B cell (primary cell): ENCODE data around the gene MMP14. TPM values are rescaled to one million over a fixed set of nuclear protein-coding genes. Genes with fewer than 3 reads are reported as not detected.

Source experiments
- ATAC-seq: fragments of 200-7000 bp; cut with Tn5 transposase; one replicate; pipeline ENCODE4 v1.10.0; 2021; ENCODE audit warnings: low read depth, mild to moderate bottlenecking, moderate number of reproducible peaks, moderate library complexity
- CTCF ChIA-PET: fragments of 350-600 bp; sonication (Branson Sonifier 250); formaldehyde crosslinking; loops from one replicate; lab custom pipeline; 2021; ENCODE audit warnings: antibody characterized with exemption, inconsistent platforms; lab: Charles Lee
- POLR2A ChIA-PET: fragments of 350-600 bp; sonication (Branson Sonifier 250); formaldehyde crosslinking; loops from one replicate; lab custom pipeline; 2021; ENCODE audit warnings: antibody characterized with exemption; lab: Charles Lee
- DNase-seq: peaks from one replicate; pipeline ENCODE4 v3.0.0; 2013
- H2AFZ ChIP-seq: 2 replicates; pipeline ENCODE4 v1.6.1; 2012; ENCODE audit warnings: mild to moderate bottlenecking, low read depth, low read length; ENCODE audit not compliant: insufficient read depth, poor library complexity, severe bottlenecking
- H3K27ac ChIP-seq, 2 donors: 1 replicate in 1 of 2; 2 replicates in 1 of 2; pipeline ENCODE4 v1.5.1; 2012 to 2013; ENCODE audit warnings: low read length in 2 of 2, mild to moderate bottlenecking in 2 of 2, moderate library complexity in 1 of 2
- H3K27me3 ChIP-seq, 4 experiments: fragments of 200-600 bp in 1 of 4; sonication (generic) in 1 of 4; replicated peaks in 1 of 4; 1 replicate in 2 of 4; 2 replicates in 2 of 4; pipeline versions ENCODE4 v1.6.1 to v1.7.0; 2013 to 2016; ENCODE audit warnings: low read length in 3 of 4, mild to moderate bottlenecking in 2 of 4, mixed read lengths in 1 of 4, moderate library complexity in 1 of 4; ENCODE audit not compliant: insufficient read depth in 4 of 4, control insufficient read depth in 3 of 4; ENCODE audit errors: control extremely low read depth in 1 of 4
- H3K36me3 ChIP-seq, 2 experiments: replicated peaks in 1 of 2; 1 replicate in 1 of 2; 2 replicates in 1 of 2; pipeline versions ENCODE4 v1.6.1 to v1.7.1; 2013; ENCODE audit warnings: low read length in 1 of 2; ENCODE audit not compliant: insufficient read depth in 2 of 2, control insufficient read depth in 1 of 2; ENCODE audit errors: control extremely low read depth in 1 of 2, extremely low read depth in 1 of 2
- H3K4me1 ChIP-seq, 2 donors: fragments of 200-600 bp in 1 of 2; sonication (generic) in 1 of 2; 1 replicate in 1 of 2; 2 replicates in 1 of 2; pipeline versions ENCODE4 v1.5.1 to v1.6.1; 2013 to 2017; ENCODE audit warnings: low read length in 2 of 2; ENCODE audit not compliant: control insufficient read depth in 2 of 2, insufficient read depth in 2 of 2
- H3K4me2 ChIP-seq: replicated peaks from 2 replicates; pipeline ENCODE3; 2012; ENCODE audit warnings: mild to moderate bottlenecking, low read depth, low read length; ENCODE audit not compliant: poor library complexity, severe bottlenecking
- H3K4me3 ChIP-seq, 5 experiments: fragments of 200-600 bp in 1 of 5; sonication (generic) in 1 of 5; 1 replicate in 3 of 5; 2 replicates in 2 of 5; pipeline versions ENCODE4 v1.5.1 to v1.7.0; 2011 to 2016; ENCODE audit warnings: low read length in 4 of 5, mild to moderate bottlenecking in 4 of 5, low read depth in 2 of 5, control low read depth in 1 of 5, moderate library complexity in 1 of 5; ENCODE audit not compliant: insufficient read depth in 1 of 5; ENCODE audit errors: control extremely low read depth in 1 of 5, extremely low read depth in 1 of 5
- H3K79me2 ChIP-seq: fragments of 200-600 bp; sonication (generic); one replicate; pipeline ENCODE4 v1.6.0; 2016; ENCODE audit warnings: low read length; ENCODE audit not compliant: control insufficient read depth, insufficient read depth
- H3K9ac ChIP-seq: fragments of 200-600 bp; sonication (generic); 2 replicates; pipeline ENCODE4 v1.6.1; 2017; ENCODE audit warnings: mild to moderate bottlenecking, low read length, moderate library complexity
- H3K9me3 ChIP-seq, 3 donors: one replicate each; pipeline versions ENCODE4 v1.6.1 to v1.7.1; 2013; ENCODE audit warnings: low read length in 2 of 3; ENCODE audit not compliant: control insufficient read depth in 2 of 3, insufficient read depth in 1 of 3; ENCODE audit errors: control extremely low read depth in 1 of 3
- H4K20me1 ChIP-seq: 2 replicates; pipeline ENCODE4 v1.6.0; 2012; ENCODE audit warnings: mild to moderate bottlenecking, low read length; ENCODE audit not compliant: insufficient read depth, control insufficient read depth, poor library complexity, severe bottlenecking
- H3K27ac Mint-ChIP-seq: one replicate; pipeline ENCODE4 v1.8.0; 2021; ENCODE audit warnings: mixed read lengths
- H3K27me3 Mint-ChIP-seq: one replicate; pipeline ENCODE4 v1.8.0; 2021; ENCODE audit warnings: mixed read lengths
- H3K4me1 Mint-ChIP-seq: one replicate; pipeline ENCODE4 v1.8.0; 2021; ENCODE audit warnings: mixed read lengths
- H3K4me3 Mint-ChIP-seq: one replicate; pipeline ENCODE4 v1.8.0; 2021; ENCODE audit warnings: mixed read lengths
- H3K9me3 Mint-ChIP-seq: one replicate; pipeline ENCODE4 v1.8.0; 2022; ENCODE audit warnings: mixed read lengths; ENCODE audit not compliant: insufficient read depth
- CTCF ChIP-seq: fragments of 200-600 bp; IDR thresholded peaks from one replicate; pipeline ENCODE4 v1.8.0; 2022; ENCODE audit warnings: antibody characterized with exemption, mild to moderate bottlenecking
- EZH2 ChIP-seq: IDR thresholded peaks from 2 replicates; pipeline ENCODE4 v1.6.1; 2012; ENCODE audit warnings: borderline replicate concordance, low read depth, mild to moderate bottlenecking, moderate library complexity, low read length; ENCODE audit not compliant: insufficient read depth, poor library complexity, severe bottlenecking
- WGBS: methylation state at CpG from one replicate; pipeline ENCODE4 v1.1.5; 2013; ENCODE audit warnings: missing lambda C conversion rate; ENCODE audit not compliant: insufficient coverage; 5-methylcytosine and 5-hydroxymethylcytosine counted together
- intact Hi-C: fragments of 100-400 bp; cut with micrococcal nuclease; formaldehyde crosslinking; loops from one replicate; pipeline ENCODE4 v1.10.0; 2022
- polyA plus RNA-seq: library from polyadenylated mRNA; depleted of rRNA; stranded (reverse); fragments of >200 nt; gene quantifications from 2 replicates; pipeline ENCODE4 v1.2.3, GENCODE V29; 2012
- total RNA-seq, 2 donors: library from RNA; stranded (reverse); fragments of 120-200 nt in 1 of 2; gene quantifications; 1 replicate in 1 of 2; 2 replicates in 1 of 2; pipeline versions ENCODE4 v1.2.3 to v1.2.4, GENCODE V29; 2013 to 2022

The MMP14 gene
- total and polyA plus RNA-seq, 2 donors (not counting 1 experiment from before 2014, with no cell fraction given): 1.0 to 3.5 TPM

GRCh38 chr14:22813145-22813544 is 23.2 kb upstream of the MMP14 start:
- no peak overlapping the region for H2AFZ ChIP-seq
- TF ChIP-seq EZH2: no peak
- TF ChIP-seq CTCF: no peak
- Mint-ChIP-seq H3K27me3 (no peaks in the 10 kb centered on the region), H3K27ac (peak overlapping the region; percentile 92), H3K4me3 (peak overlapping the region; percentile 79), H3K9me3 (no peaks in the 10 kb centered on the region), H3K4me1 (peaks cover 68% of the 10 kb centered on the region)
- no peak overlapping the region for H3K9ac ChIP-seq
- H3K27ac ChIP-seq: peak overlapping the region; percentile 53 to 61
- H3K27me3 ChIP-seq: no peaks in the 10 kb centered on the region
- H3K36me3 ChIP-seq: no peaks in the 10 kb centered on the region
- H4K20me1 ChIP-seq: no peaks in the 10 kb centered on the region
- H3K4me2 ChIP-seq: peak overlapping the region; percentile 57
- ATAC-seq (no peak), DNase-seq (no peak)
- no peaks in the 10 kb centered on the region for H3K79me2 ChIP-seq
- peaks cover 41 to 53% of the 10 kb centered on the region in 2 donors for H3K4me1 ChIP-seq
- POLR2A ChIA-PET: interaction anchor here (0.6 to 2.7 kb wide), 7 partner anchors 9 to 222 kb away, joined by 4 to 12 read pairs (median 6); partner anchors contain the start of gene OXA1L
- H3K9me3 ChIP-seq: peaks cover 0 to 6% (median 0%) of the 10 kb centered on the region in 3 donors
- WGBS: 83% methylated on average over 2 of the region's 9 CpGs
- CTCF ChIA-PET: interaction anchor here (0.9 to 14.9 kb wide), 12 partner anchors 9 to 250 kb away, joined by 3 to 129 read pairs (median 4); partner anchors contain the start of gene OXA1L
- intact Hi-C loops: no loop called here
- no peak overlapping the region for H3K4me3 ChIP-seq

- Histone ChIP-seq H3K4me3 (no peak overlapping the region), H3K9ac (no peak overlapping the region), H3K36me3 (no peaks in the 10 kb centered on the region), H3K9me3 (peaks cover 0 to 6% (median 0%) of the 10 kb centered on the region in 3 donors), H4K20me1 (no peaks in the 10 kb centered on the region), H3K79me2 (no peaks in the 10 kb centered on the region), H3K27me3 (no peaks in the 10 kb centered on the region), H3K4me2 (peak overlapping the region; percentile 64), H3K4me1 (peaks cover 46 to 57% of the 10 kb centered on the region in 2 donors), H2AFZ (no peak overlapping the region), H3K27ac (peak overlapping the region in 1 of 2 donors; percentile 10)
- Mint-ChIP-seq H3K27ac (peak overlapping the region; percentile 92), H3K4me1 (peaks cover 67% of the 10 kb centered on the region), H3K27me3 (no peaks in the 10 kb centered on the region), H3K4me3 (peak overlapping the region; percentile 66), H3K9me3 (no peaks in the 10 kb centered on the region)
- ChIA-PET CTCF (interaction anchor here (0.7 to 14.9 kb wide), 6 partner anchors 7 to 65 kb away, joined by 3 to 129 read pairs (median 4); no protein-coding TSS in a partner anchor), POLR2A (interaction anchor here (0.6 to 1.5 kb wide), 4 partner anchors 8 to 63 kb away, joined by 3 to 5 read pairs (median 4); no protein-coding TSS in a partner anchor)
- ATAC-seq (no peak), DNase-seq (no peak)
- 91% methylated on average over 7 of the region's 7 CpGs for WGBS
- TF ChIP-seq CTCF: no peak
- no peak for TF ChIP-seq EZH2
- intact Hi-C loops: no loop called here
Measured at GRCh38 chr14:22814373-22814772, 22.0 kb upstream of the MMP14 start.
